ENCODE data around the gene ATP8B1. TPM values are rescaled to one million over a fixed set of nuclear protein-coding genes. Genes with fewer than 3 reads are reported as not detected.

The ATP8B1 gene
- total RNA-seq, 1 experiment from 2014 or later = 5.6 TPM

GRCh38 chr18:57768537-57769326, 34.4 kb downstream of the ATP8B1 start:
- H3K9me3 Mint-ChIP-seq = no peaks in the 10 kb centered on the region
- no peak for TF ChIP-seq NFATC4 (CRISPR knock-in tag; IDR thresholded peaks at IDR 0.05)
- no peak for TF ChIP-seq ATF1 (CRISPR knock-in tag; IDR thresholded peaks at IDR 0.05)
- no peak for TF ChIP-seq ZNF396 (CRISPR knock-in tag; IDR thresholded peaks at IDR 0.05; ENCODE audit: borderline replicate concordance)
- TF ChIP-seq ZBTB21 (CRISPR knock-in tag; IDR thresholded peaks at IDR 0.05; ENCODE audit: borderline replicate concordance) = no peak
- no peak for TF ChIP-seq CBFB (CRISPR knock-in tag; IDR thresholded peaks at IDR 0.05; ENCODE audit: low read depth)
- TF ChIP-seq SMAD3 (CRISPR knock-in tag; IDR thresholded peaks at IDR 0.05; ENCODE audit: borderline replicate concordance) = no peak
- no peak for TF ChIP-seq CDX4 (CRISPR knock-in tag; IDR thresholded peaks at IDR 0.05; ENCODE audit: borderline replicate concordance)
- no peak for TF ChIP-seq CREM (CRISPR knock-in tag; IDR thresholded peaks at IDR 0.05)
- TF ChIP-seq ESRRA (CRISPR knock-in tag; IDR thresholded peaks at IDR 0.05; ENCODE audit: borderline replicate concordance) = no peak
- no peak for TF ChIP-seq ZNF232 (CRISPR knock-in tag; IDR thresholded peaks at IDR 0.05)
- TF ChIP-seq ZNF532 (CRISPR knock-in tag; IDR thresholded peaks at IDR 0.05; ENCODE audit: borderline replicate concordance) = no peak
- no peak for TF ChIP-seq PRRX2 (CRISPR knock-in tag; IDR thresholded peaks at IDR 0.05)
- TF ChIP-seq NR1H2 (CRISPR knock-in tag; IDR thresholded peaks at IDR 0.05) = no peak
- TF ChIP-seq ATF2 (CRISPR knock-in tag; IDR thresholded peaks at IDR 0.05; ENCODE audit: borderline replicate concordance, low read depth) = no peak
- TF ChIP-seq SMAD4 (CRISPR knock-in tag; IDR thresholded peaks at IDR 0.05) = no peak
- TF ChIP-seq SP1 (CRISPR knock-in tag; conservative IDR thresholded peaks at IDR 0.05) = no peak
- H3K27me3 Mint-ChIP-seq (ENCODE audit: low read depth) = no peaks in the 10 kb centered on the region
- ChIA-PET POLR2A (no interaction called here), CTCF (no interaction called here)
- ATAC-seq (no peak), DNase-seq (ENCODE audit: low spot score) (no peak)
- no peaks in the 10 kb centered on the region for H3K36me3 Mint-ChIP-seq
- H3K4me1 Mint-ChIP-seq = peaks cover 36% of the 10 kb centered on the region
- no peak overlapping the region for H3K4me3 Mint-ChIP-seq
- no peak overlapping the region for H3K27ac Mint-ChIP-seq

- no peak for ATAC-seq
- H3K36me3 Mint-ChIP-seq = no peaks in the 10 kb centered on the region
- H3K27me3 Mint-ChIP-seq (ENCODE audit: low read depth) = no peaks in the 10 kb centered on the region
- H3K9me3 Mint-ChIP-seq = no peaks in the 10 kb centered on the region
- ChIA-PET POLR2A (no interaction called here), CTCF (no interaction called here)
- DNase-seq (ENCODE audit: low spot score) = no peak
- H3K4me3 Mint-ChIP-seq = no peak overlapping the region
- peaks cover 23% of the 10 kb centered on the region for H3K4me1 Mint-ChIP-seq
- no peak overlapping the region for H3K27ac Mint-ChIP-seq
- TF ChIP-seq EMX1 (CRISPR knock-in tag; IDR thresholded peaks at IDR 0.05) = no peak
- no peak for TF ChIP-seq ZNF219 (CRISPR knock-in tag; IDR thresholded peaks at IDR 0.05; ENCODE audit: borderline replicate concordance)
- no peak for TF ChIP-seq NFYB (CRISPR knock-in tag; conservative IDR thresholded peaks at IDR 0.05; ENCODE audit: low read depth)
- TF ChIP-seq PRRX2 (CRISPR knock-in tag; IDR thresholded peaks at IDR 0.05) = no peak
- TF ChIP-seq SOX15 (CRISPR knock-in tag; IDR thresholded peaks at IDR 0.05) = no peak
- TF ChIP-seq KAT7 (CRISPR knock-in tag; IDR thresholded peaks at IDR 0.05; ENCODE audit: borderline replicate concordance) = no peak
- TF ChIP-seq ZNF263 (CRISPR knock-in tag; IDR thresholded peaks at IDR 0.05; ENCODE audit: low read depth) = no peak
- no peak for TF ChIP-seq ERG (CRISPR knock-in tag; IDR thresholded peaks at IDR 0.05)
- TF ChIP-seq FOXK1 (CRISPR knock-in tag; IDR thresholded peaks at IDR 0.05) = no peak
Measured at GRCh38 chr18:57767259-57768050, 35.7 kb downstream of the ATP8B1 start.
